Measurements from ENCODE around the gene ANKMY1.

GRCh38 chr2:240560084-240560479 lies 2.3 kb upstream of the ANKMY1 start, which contains the start of gene DUSP28:
- TF ChIP-seq, protein P1, sequence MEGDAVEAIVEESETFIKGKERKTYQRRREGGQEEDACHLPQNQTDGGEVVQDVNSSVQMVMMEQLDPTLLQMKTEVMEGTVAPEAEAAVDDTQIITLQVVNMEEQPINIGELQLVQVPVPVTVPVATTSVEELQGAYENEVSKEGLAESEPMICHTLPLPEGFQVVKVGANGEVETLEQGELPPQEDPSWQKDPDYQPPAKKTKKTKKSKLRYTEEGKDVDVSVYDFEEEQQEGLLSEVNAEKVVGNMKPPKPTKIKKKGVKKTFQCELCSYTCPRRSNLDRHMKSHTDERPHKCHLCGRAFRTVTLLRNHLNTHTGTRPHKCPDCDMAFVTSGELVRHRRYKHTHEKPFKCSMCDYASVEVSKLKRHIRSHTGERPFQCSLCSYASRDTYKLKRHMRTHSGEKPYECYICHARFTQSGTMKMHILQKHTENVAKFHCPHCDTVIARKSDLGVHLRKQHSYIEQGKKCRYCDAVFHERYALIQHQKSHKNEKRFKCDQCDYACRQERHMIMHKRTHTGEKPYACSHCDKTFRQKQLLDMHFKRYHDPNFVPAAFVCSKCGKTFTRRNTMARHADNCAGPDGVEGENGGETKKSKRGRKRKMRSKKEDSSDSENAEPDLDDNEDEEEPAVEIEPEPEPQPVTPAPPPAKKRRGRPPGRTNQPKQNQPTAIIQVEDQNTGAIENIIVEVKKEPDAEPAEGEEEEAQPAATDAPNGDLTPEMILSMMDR (IDR thresholded peaks at IDR 0.05; ENCODE audit: poor library complexity) = no peak
- TF ChIP-seq EZH2phosphoT487 (IDR thresholded peaks at IDR 0.05; ENCODE audit: low read depth, severe bottlenecking, unreplicated experiment) (no peak), EZH2 (IDR thresholded peaks at IDR 0.05; ENCODE audit: borderline replicate concordance) (no peak)

Measured in hepatocyte (in vitro differentiated cells).